ENCODE data around the gene IPO13.
A peak's percentile ranks its signal among the peaks of the same experiment; 100 is the strongest.

The IPO13 gene

GRCh38 chr1:43975249-43975961 lies 28.7 kb downstream of the IPO13 start:
- peak; percentile 59 for DNase-seq (ENCODE audit: low spot score)

- DNase-seq (ENCODE audit: low spot score) = peak; percentile 51
Observed at GRCh38 chr1:43976045-43976444, 29.3 kb downstream of the IPO13 start.

- no peak for DNase-seq (ENCODE audit: low spot score)
Observed at GRCh38 chr1:43976890-43977289, 30.1 kb downstream of the IPO13 start.

GRCh38 chr1:43977376-43978263 lies 30.9 kb downstream of the IPO13 start:
- no peak for DNase-seq (ENCODE audit: low spot score)

GRCh38 chr1:43978264-43978550 lies 31.5 kb downstream of the IPO13 start:
- peak; percentile 29 for DNase-seq (ENCODE audit: low spot score)

GRCh38 chr1:43978551-43979260 lies 32.0 kb downstream of the IPO13 start, which contains the start of gene B4GALT2:
B4GALT2 (plus strand) TSS chr1:43979210; CDS start chr1:43981161, 1,951 bp downstream.
- DNase-seq (ENCODE audit: low spot score) = peak; percentile 43

GRCh38 chr1:43979261-43979527 lies 32.4 kb downstream of the IPO13 start:
- DNase-seq (ENCODE audit: low spot score) = no peak

- DNase-seq (ENCODE audit: low spot score) = peak; percentile 47
Observed at GRCh38 chr1:43979528-43980254, 32.9 kb downstream of the IPO13 start.

GRCh38 chr1:43980255-43981134 lies 33.7 kb downstream of the IPO13 start:
- DNase-seq (ENCODE audit: low spot score) = peak; percentile 24

- no peak for DNase-seq (ENCODE audit: low spot score)
Observed at GRCh38 chr1:43981135-43981491, 34.4 kb downstream of the IPO13 start.

GRCh38 chr1:43981636-43982035 lies 34.9 kb downstream of the IPO13 start:
- no peak for DNase-seq (ENCODE audit: low spot score)

GRCh38 chr1:43982241-43982640 lies 35.5 kb downstream of the IPO13 start:
- no peak for DNase-seq (ENCODE audit: low spot score)

- DNase-seq (ENCODE audit: low spot score) = no peak
Observed at GRCh38 chr1:43982808-43983207, 36.1 kb downstream of the IPO13 start.

- no peak for DNase-seq (ENCODE audit: low spot score)
Observed at GRCh38 chr1:43983253-43983899, 36.6 kb downstream of the IPO13 start.

GRCh38 chr1:43984855-43985254 lies 38.1 kb downstream of the IPO13 start:
- DNase-seq (ENCODE audit: low spot score) = no peak

GRCh38 chr1:43985984-43986595 lies 39.3 kb downstream of the IPO13 start:
- no peak for DNase-seq (ENCODE audit: low spot score)

- DNase-seq (ENCODE audit: low spot score) = no peak
Observed at GRCh38 chr1:43986712-43987111, 40.0 kb downstream of the IPO13 start.

GRCh38 chr1:43987159-43987902 lies 40.6 kb downstream of the IPO13 start:
- DNase-seq (ENCODE audit: low spot score) = no peak
